Measurements from ENCODE around the gene OR2V2.
"Not testable (repeated sequence)": the region's sequence is repeated elsewhere in the genome, so short reads cannot be mapped to it uniquely, and the experiment has no call there.

The OR2V2 gene

DNA sequence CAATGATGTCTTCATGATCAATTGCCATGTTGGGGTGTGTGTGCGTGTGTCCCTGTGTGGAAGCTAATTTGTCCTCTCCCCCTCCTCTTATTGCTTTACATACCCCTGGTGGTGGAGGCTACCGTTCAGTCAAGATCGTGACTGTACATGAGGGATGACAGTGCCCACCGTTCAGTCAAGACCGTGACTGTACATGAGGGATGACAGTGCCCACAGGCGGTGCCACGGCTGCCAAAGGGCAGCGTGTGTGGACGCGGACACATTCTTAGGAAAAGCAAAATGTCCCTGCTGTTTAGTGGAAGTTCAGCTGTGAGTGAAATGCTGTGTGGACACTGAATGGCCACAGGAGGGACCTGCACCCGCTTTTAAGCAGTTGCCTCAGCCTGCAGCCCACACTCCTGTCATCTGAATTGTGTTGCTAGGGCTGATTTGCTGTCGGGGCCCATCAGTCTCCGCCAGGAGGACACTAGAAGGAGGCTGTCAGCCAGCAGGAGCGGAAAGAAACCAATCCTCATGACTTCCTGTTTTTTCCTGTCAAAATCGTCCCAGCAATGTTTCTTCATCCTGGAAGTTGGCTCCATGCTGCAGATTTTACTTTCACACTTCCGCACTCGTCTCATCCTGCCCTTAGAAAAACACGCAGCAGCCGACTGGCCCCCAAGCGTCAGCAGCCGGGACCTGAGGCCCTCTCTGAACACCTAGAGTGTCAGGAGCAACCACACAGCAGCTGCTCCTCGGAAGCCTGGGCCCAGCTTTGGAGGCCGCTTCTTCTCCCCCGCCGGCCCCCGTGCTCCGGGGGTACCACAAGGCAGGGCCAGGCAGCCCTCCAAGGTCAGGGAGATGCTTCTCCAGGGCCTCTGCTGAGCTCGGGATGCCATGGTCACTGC lies 25.5 kb upstream of the OR2V2 start:
- DNase-seq (ENCODE audit: insufficient read length, low spot score) = no peak
- FAIRE-seq = no peak
- TF ChIP-seq, protein P1, sequence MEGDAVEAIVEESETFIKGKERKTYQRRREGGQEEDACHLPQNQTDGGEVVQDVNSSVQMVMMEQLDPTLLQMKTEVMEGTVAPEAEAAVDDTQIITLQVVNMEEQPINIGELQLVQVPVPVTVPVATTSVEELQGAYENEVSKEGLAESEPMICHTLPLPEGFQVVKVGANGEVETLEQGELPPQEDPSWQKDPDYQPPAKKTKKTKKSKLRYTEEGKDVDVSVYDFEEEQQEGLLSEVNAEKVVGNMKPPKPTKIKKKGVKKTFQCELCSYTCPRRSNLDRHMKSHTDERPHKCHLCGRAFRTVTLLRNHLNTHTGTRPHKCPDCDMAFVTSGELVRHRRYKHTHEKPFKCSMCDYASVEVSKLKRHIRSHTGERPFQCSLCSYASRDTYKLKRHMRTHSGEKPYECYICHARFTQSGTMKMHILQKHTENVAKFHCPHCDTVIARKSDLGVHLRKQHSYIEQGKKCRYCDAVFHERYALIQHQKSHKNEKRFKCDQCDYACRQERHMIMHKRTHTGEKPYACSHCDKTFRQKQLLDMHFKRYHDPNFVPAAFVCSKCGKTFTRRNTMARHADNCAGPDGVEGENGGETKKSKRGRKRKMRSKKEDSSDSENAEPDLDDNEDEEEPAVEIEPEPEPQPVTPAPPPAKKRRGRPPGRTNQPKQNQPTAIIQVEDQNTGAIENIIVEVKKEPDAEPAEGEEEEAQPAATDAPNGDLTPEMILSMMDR (IDR thresholded peaks at IDR 0.05; ENCODE audit: insufficient read depth, missing control alignments) = no peak

GRCh38 chr5:181124526-181124925 lies 22.9 kb upstream of the OR2V2 start:
- DNase-seq (ENCODE audit: insufficient read length, low spot score) (no peak), FAIRE-seq (no peak)
- TF ChIP-seq, protein P1 (IDR thresholded peaks at IDR 0.05; ENCODE audit: insufficient read depth, missing control alignments) = no peak

DNA sequence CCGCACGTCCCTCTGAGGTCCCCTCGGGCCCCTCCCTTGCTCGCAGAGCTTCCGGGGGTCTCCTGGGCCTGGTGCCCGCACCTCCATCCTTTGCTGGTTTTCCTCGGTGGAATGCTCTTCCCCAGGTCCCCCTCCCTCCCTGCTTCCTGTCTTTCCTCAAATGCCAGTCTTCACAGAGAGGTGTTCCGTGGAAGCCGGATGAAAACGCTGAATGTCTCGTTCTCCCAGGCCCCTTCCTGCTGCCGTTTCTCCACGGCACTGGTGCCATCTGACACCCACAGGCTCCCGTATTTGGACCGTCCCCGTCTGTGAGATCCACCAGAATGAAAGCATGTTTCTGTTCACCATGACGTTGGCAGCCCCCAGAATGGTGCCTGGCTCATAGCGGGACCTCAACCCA lies 20.5 kb upstream of the OR2V2 start:
- FAIRE-seq = no peak
- TF ChIP-seq, protein P1 (IDR thresholded peaks at IDR 0.05; ENCODE audit: insufficient read depth, missing control alignments) = no peak

GRCh38 chr5:181127456-181127855 lies 19.9 kb upstream of the OR2V2 start:
- no peak for FAIRE-seq
- TF ChIP-seq, protein P1 (IDR thresholded peaks at IDR 0.05; ENCODE audit: insufficient read depth, missing control alignments) = no peak
- no peak for DNase-seq (ENCODE audit: insufficient read length, low spot score)

More for the DNA sequence above, 20.5 kb upstream of the OR2V2 start:
- no peak for DNase-seq (ENCODE audit: insufficient read length, low spot score)

DNA sequence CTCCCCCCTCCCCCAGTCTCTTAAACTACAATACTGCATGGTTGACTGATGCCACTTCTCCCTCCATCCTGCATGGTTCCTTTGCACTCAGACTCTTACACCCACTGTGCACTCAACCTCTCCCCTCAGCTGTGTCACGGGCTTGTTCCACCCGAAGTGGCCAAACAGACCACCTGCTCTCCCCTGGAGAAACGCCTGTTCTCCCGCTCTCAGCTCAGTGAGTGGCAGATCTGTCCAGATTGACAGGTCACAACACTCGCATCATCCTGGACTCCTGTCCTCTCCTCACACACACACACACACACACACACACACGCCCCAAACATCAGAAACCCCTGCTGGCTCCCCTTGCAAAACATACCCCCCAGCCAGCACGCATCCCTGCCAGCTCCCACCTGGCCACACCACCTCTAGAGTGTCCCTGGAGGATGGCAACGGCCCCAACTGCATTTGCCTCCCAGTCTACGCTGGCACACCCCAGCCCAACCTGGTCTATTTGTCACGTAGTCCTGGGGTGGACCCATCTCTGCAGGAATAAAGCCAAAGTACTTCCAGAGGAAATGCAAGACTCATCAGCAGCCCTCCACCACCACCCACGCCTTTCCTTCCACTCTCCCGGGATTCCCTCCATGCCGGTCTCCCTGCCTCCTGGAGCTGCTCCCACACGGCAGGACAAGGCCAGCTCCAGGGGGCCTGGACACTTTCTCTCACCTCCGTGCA lies 19.3 kb upstream of the OR2V2 start:
- no peak for FAIRE-seq
- DNase-seq (ENCODE audit: insufficient read length, low spot score) = no peak
- TF ChIP-seq, protein P1 (IDR thresholded peaks at IDR 0.05; ENCODE audit: insufficient read depth, missing control alignments) = no peak

GRCh38 chr5:181129601-181130000 lies 17.8 kb upstream of the OR2V2 start:
- DNase-seq (ENCODE audit: insufficient read length, low spot score) = no peak
- no peak for FAIRE-seq
- TF ChIP-seq, protein P1 (IDR thresholded peaks at IDR 0.05; ENCODE audit: insufficient read depth, missing control alignments) = no peak

DNA sequence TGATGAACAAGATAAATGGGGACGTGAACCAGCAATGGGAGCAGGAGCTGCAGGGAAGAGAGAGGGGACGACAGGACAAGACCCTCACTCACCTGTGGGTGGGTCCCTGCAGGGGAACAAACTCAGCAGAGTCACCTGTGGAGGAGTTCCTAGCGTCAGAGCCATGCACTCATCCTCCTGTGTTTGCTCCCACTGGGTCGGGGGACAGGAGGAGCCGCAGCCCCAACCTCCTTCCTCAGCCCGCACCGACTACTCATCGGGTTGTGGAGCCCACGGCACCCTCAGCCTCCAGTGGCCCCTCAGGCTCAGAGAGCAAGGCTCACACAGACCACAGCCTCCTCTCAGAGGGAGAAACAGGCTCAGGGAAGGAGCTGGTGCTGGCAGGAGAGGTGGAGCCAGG lies 17.3 kb upstream of the OR2V2 start:
- not testable (repeated sequence) for FAIRE-seq

More for the DNA sequence above, 17.3 kb upstream of the OR2V2 start:
- not testable (repeated sequence) for DNase-seq (ENCODE audit: insufficient read length, low spot score)
